HEK293 (cell line): ENCODE results near the gene IDI1.

Source experiments
- HOXA7 ChIP-seq: sonication (generic); formaldehyde crosslinking; IDR thresholded peaks from 2 replicates; pipeline ENCODE4 v1.8.1; 2022; ENCODE audit warnings: missing genetic modification reagents, borderline replicate concordance
- IKZF3 ChIP-seq: fragments of 450-650 bp; IDR thresholded peaks from 2 replicates; pipeline ENCODE4 v1.5.0; 2018; ENCODE audit warnings: missing biosample characterization, mild to moderate bottlenecking, missing genetic modification characterization, moderate library complexity
- KLF1 ChIP-seq: fragments of 450-650 bp; formaldehyde crosslinking; IDR thresholded peaks from 2 replicates; pipeline ENCODE4 v1.5.1; 2016; ENCODE audit warnings: missing biosample characterization, missing genetic modification characterization
- KLF8 ChIP-seq: fragments of 450-650 bp; formaldehyde crosslinking; IDR thresholded peaks from 2 replicates; pipeline ENCODE4 v1.5.1; 2016; ENCODE audit warnings: missing biosample characterization, missing genetic modification characterization
- MEIS1 ChIP-seq: sonication (generic); formaldehyde crosslinking; IDR thresholded peaks from 2 replicates; pipeline ENCODE4 v1.8.1; 2022; ENCODE audit warnings: missing genetic modification reagents, mild to moderate bottlenecking, borderline replicate concordance
- RBAK ChIP-seq: fragments of 450-650 bp; formaldehyde crosslinking; IDR thresholded peaks from 2 replicates; pipeline ENCODE4 v1.5.1; 2016; ENCODE audit warnings: missing biosample characterization, missing genetic modification characterization
- SCRT2 ChIP-seq: fragments of 450-650 bp; formaldehyde crosslinking; IDR thresholded peaks from 2 replicates; pipeline ENCODE4 v1.5.1; 2016; ENCODE audit warnings: missing biosample characterization, missing genetic modification characterization
- ZBTB17 ChIP-seq: fragments of 450-650 bp; formaldehyde crosslinking; IDR thresholded peaks from 2 replicates; pipeline ENCODE4 v1.5.1; 2016; ENCODE audit warnings: missing biosample characterization, missing genetic modification characterization
- ZFP37 ChIP-seq: fragments of 450-650 bp; formaldehyde crosslinking; IDR thresholded peaks from 2 replicates; pipeline ENCODE4 v1.5.1; 2016; ENCODE audit warnings: missing biosample characterization, missing genetic modification characterization
- ZIC2 ChIP-seq: fragments of 450-650 bp; formaldehyde crosslinking; IDR thresholded peaks from 2 replicates; pipeline ENCODE4 v1.5.1; 2016; ENCODE audit warnings: missing biosample characterization, missing genetic modification characterization
- ZNF146 ChIP-seq: fragments of 450-650 bp; formaldehyde crosslinking; IDR thresholded peaks from 2 replicates; pipeline ENCODE4 v1.5.1; 2016; ENCODE audit warnings: missing biosample characterization, missing genetic modification characterization
- ZNF223 ChIP-seq: fragments of 450-650 bp; formaldehyde crosslinking; IDR thresholded peaks from 2 replicates; pipeline ENCODE4 v1.5.1; 2016; ENCODE audit warnings: missing biosample characterization, missing genetic modification characterization
- ZNF324 ChIP-seq: fragments of 450-650 bp; formaldehyde crosslinking; IDR thresholded peaks from 2 replicates; pipeline ENCODE4 v1.5.1; 2016; ENCODE audit warnings: missing biosample characterization, missing genetic modification characterization
- ZNF335 ChIP-seq: fragments of 450-650 bp; formaldehyde crosslinking; conservative IDR thresholded peaks from 2 replicates; pipeline ENCODE4 v1.5.1; 2016; ENCODE audit warnings: missing biosample characterization, missing genetic modification characterization
- ZNF48 ChIP-seq: fragments of 450-650 bp; formaldehyde crosslinking; IDR thresholded peaks from 2 replicates; pipeline ENCODE4 v1.5.1; 2016; ENCODE audit warnings: missing biosample characterization, missing genetic modification characterization
- ZNF660 ChIP-seq: fragments of 450-650 bp; IDR thresholded peaks from 2 replicates; pipeline ENCODE4 v1.5.1; 2018; ENCODE audit warnings: missing biosample characterization, mild to moderate bottlenecking, missing genetic modification characterization
- ZNF677 ChIP-seq: fragments of 450-650 bp; IDR thresholded peaks from 2 replicates; pipeline ENCODE4 v1.5.0; 2018; ENCODE audit warnings: missing biosample characterization, mild to moderate bottlenecking, missing genetic modification characterization, moderate library complexity
- ZNF777 ChIP-seq: fragments of 450-650 bp; formaldehyde crosslinking; IDR thresholded peaks from 2 replicates; pipeline ENCODE4 v1.5.1; 2017; ENCODE audit warnings: missing biosample characterization, missing genetic modification characterization, borderline replicate concordance
- ZNF843 ChIP-seq: fragments of 450-650 bp; formaldehyde crosslinking; IDR thresholded peaks from 2 replicates; pipeline ENCODE4 v1.5.1; 2016; ENCODE audit warnings: missing biosample characterization, missing genetic modification characterization
- TF ChIP-seq, protein P1 (sequence below): fragments of 450-650 bp; formaldehyde crosslinking; IDR thresholded peaks from 2 replicates; pipeline ENCODE4 v1.5.1; 2016; ENCODE audit warnings: missing biosample characterization, missing genetic modification characterization
- TF ChIP-seq, protein P2 (sequence below): IDR thresholded peaks from 2 replicates; pipeline ENCODE4 v1.6.1; 2011; ENCODE audit warnings: mild to moderate bottlenecking, low read depth, low read length, borderline replicate concordance
- TF ChIP-seq, protein P3 (sequence below): fragments of 450-650 bp; formaldehyde crosslinking; IDR thresholded peaks from 2 replicates; pipeline ENCODE4 v1.5.1; 2017; ENCODE audit warnings: missing biosample characterization, mild to moderate bottlenecking, missing genetic modification characterization, moderate library complexity
- TF ChIP-seq, protein P4 (sequence below): fragments of 450-650 bp; formaldehyde crosslinking; IDR thresholded peaks from 2 replicates; pipeline ENCODE4 v1.5.1; 2016; ENCODE audit warnings: missing biosample characterization, missing genetic modification characterization, low read depth
- TF ChIP-seq, protein P5 (sequence below): fragments of 450-650 bp; formaldehyde crosslinking; IDR thresholded peaks from 2 replicates; pipeline ENCODE4 v1.5.1; 2016; ENCODE audit warnings: missing biosample characterization, missing genetic modification characterization
- TF ChIP-seq, protein P6 (sequence below): fragments of 450-650 bp; formaldehyde crosslinking; IDR thresholded peaks from 2 replicates; pipeline ENCODE4 v1.5.1; 2017; ENCODE audit warnings: missing biosample characterization, missing genetic modification characterization
- TF ChIP-seq, protein P7 (sequence below): fragments of 450-650 bp; formaldehyde crosslinking; IDR thresholded peaks from 2 replicates; pipeline ENCODE4 v1.5.1; 2016; ENCODE audit warnings: missing biosample characterization, missing genetic modification characterization

IDI1 gene

DNA sequence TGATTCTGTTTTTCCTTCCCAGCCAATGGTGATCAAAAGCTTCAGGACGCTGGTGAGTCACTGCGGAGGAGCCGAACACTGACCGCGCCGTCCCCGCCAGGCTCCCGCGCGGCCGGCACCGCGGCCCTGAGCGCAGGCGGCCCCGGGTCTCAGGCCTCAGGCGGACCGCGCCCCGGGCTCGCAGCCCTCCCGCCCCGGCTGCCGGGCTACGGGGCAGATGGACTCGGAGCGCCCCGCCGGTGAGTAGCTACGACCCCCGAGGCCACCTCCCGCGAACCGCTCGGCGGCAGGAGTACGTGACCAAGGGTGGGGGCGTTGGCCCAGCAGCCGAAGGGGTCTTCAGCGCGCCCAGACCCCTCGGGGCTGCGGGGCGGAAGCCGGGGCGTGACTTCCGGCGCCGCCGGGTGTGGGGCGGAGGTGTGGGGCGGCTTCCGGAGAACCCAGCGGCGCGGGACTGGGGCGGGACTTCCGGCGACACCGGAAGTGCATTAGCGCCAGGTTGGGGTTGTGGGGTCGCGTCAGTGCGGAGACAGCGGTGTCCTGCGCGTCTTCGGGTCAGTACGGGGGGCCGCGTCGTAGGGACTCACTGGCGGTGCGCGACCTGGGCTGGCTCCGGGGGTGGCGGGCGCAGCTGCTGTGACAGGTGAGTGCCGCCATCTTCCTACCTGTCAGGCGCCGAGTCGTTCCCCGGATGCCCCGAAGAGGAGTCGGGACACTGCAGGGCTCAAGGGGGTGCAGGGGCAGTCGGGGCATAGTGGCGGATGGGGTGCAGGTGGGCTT is 7.6 kb upstream of the IDI1 start, which contains the start of gene WDR37 (continued):
- TF ChIP-seq, protein P1, sequence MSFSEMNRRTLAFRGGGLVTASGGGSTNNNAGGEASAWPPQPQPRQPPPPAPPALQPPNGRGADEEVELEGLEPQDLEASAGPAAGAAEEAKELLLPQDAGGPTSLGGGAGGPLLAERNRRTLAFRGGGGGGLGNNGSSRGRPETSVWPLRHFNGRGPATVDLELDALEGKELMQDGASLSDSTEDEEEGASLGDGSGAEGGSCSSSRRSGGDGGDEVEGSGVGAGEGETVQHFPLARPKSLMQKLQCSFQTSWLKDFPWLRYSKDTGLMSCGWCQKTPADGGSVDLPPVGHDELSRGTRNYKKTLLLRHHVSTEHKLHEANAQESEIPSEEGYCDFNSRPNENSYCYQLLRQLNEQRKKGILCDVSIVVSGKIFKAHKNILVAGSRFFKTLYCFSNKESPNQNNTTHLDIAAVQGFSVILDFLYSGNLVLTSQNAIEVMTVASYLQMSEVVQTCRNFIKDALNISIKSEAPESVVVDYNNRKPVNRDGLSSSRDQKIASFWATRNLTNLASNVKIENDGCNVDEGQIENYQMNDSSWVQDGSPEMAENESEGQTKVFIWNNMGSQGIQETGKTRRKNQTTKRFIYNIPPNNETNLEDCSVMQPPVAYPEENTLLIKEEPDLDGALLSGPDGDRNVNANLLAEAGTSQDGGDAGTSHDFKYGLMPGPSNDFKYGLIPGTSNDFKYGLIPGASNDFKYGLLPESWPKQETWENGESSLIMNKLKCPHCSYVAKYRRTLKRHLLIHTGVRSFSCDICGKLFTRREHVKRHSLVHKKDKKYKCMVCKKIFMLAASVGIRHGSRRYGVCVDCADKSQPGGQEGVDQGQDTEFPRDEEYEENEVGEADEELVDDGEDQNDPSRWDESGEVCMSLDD = peak; percentile 92
- TF ChIP-seq ZNF777 (tag by site-specific recombination) = no peak
- TF ChIP-seq, protein P2, sequence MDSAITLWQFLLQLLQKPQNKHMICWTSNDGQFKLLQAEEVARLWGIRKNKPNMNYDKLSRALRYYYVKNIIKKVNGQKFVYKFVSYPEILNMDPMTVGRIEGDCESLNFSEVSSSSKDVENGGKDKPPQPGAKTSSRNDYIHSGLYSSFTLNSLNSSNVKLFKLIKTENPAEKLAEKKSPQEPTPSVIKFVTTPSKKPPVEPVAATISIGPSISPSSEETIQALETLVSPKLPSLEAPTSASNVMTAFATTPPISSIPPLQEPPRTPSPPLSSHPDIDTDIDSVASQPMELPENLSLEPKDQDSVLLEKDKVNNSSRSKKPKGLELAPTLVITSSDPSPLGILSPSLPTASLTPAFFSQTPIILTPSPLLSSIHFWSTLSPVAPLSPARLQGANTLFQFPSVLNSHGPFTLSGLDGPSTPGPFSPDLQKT = peak; percentile 46; the same call in 1 of the 2 replicates
- TF ChIP-seq, protein P3, sequence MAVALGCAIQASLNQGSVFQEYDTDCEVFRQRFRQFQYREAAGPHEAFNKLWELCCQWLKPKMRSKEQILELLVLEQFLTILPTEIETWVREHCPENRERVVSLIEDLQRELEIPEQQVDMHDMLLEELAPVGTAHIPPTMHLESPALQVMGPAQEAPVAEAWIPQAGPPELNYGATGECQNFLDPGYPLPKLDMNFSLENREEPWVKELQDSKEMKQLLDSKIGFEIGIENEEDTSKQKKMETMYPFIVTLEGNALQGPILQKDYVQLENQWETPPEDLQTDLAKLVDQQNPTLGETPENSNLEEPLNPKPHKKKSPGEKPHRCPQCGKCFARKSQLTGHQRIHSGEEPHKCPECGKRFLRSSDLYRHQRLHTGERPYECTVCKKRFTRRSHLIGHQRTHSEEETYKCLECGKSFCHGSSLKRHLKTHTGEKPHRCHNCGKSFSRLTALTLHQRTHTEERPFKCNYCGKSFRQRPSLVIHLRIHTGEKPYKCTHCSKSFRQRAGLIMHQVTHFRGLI = peak; percentile 40; the same call in 1 of the 2 replicates
- TF ChIP-seq, protein P4, sequence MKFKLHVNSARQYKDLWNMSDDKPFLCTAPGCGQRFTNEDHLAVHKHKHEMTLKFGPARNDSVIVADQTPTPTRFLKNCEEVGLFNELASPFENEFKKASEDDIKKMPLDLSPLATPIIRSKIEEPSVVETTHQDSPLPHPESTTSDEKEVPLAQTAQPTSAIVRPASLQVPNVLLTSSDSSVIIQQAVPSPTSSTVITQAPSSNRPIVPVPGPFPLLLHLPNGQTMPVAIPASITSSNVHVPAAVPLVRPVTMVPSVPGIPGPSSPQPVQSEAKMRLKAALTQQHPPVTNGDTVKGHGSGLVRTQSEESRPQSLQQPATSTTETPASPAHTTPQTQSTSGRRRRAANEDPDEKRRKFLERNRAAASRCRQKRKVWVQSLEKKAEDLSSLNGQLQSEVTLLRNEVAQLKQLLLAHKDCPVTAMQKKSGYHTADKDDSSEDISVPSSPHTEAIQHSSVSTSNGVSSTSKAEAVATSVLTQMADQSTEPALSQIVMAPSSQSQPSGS (tag by site-specific recombination) = no peak
- peak; percentile 76 for TF ChIP-seq ZBTB17 (tag by site-specific recombination)
- TF ChIP-seq, protein P5, sequence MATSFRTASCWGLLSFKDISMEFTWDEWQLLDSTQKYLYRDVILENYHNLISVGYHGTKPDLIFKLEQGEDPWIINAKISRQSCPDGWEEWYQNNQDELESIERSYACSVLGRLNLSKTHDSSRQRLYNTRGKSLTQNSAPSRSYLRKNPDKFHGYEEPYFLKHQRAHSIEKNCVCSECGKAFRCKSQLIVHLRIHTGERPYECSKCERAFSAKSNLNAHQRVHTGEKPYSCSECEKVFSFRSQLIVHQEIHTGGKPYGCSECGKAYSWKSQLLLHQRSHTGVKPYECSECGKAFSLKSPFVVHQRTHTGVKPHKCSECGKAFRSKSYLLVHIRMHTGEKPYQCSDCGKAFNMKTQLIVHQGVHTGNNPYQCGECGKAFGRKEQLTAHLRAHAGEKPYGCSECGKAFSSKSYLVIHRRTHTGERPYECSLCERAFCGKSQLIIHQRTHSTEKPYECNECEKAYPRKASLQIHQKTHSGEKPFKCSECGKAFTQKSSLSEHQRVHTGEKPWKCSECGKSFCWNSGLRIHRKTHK (tag by site-specific recombination) = no peak
- TF ChIP-seq ZNF843 (tag by site-specific recombination) = peak; percentile 67
- TF ChIP-seq HOXA7 (CRISPR knock-in tag) = no peak
- no peak for TF ChIP-seq RBAK (tag by site-specific recombination)
- TF ChIP-seq KLF8 (tag by site-specific recombination) = peak; percentile 98
- TF ChIP-seq KLF1 (tag by site-specific recombination) = peak; percentile 90
- TF ChIP-seq IKZF3 (tag by site-specific recombination) = 0 out of 2 replicates have a peak, but pooled peaks have one; percentile 40
- no peak for TF ChIP-seq ZNF48 (tag by site-specific recombination)
- TF ChIP-seq ZFP37 (tag by site-specific recombination) = no peak
- TF ChIP-seq ZNF677 = peak; percentile 52
- peak; percentile 98 for TF ChIP-seq ZNF335
- no peak for TF ChIP-seq ZIC2 (tag by site-specific recombination)
- TF ChIP-seq ZNF146 (tag by site-specific recombination) = no peak
- TF ChIP-seq SCRT2 (tag by site-specific recombination) = peak; percentile 70; the same call in 1 of the 2 replicates
- TF ChIP-seq, protein P6, sequence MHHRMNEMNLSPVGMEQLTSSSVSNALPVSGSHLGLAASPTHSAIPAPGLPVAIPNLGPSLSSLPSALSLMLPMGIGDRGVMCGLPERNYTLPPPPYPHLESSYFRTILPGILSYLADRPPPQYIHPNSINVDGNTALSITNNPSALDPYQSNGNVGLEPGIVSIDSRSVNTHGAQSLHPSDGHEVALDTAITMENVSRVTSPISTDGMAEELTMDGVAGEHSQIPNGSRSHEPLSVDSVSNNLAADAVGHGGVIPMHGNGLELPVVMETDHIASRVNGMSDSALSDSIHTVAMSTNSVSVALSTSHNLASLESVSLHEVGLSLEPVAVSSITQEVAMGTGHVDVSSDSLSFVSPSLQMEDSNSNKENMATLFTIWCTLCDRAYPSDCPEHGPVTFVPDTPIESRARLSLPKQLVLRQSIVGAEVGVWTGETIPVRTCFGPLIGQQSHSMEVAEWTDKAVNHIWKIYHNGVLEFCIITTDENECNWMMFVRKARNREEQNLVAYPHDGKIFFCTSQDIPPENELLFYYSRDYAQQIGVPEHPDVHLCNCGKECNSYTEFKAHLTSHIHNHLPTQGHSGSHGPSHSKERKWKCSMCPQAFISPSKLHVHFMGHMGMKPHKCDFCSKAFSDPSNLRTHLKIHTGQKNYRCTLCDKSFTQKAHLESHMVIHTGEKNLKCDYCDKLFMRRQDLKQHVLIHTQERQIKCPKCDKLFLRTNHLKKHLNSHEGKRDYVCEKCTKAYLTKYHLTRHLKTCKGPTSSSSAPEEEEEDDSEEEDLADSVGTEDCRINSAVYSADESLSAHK (tag by site-specific recombination) = no peak
- TF ChIP-seq, protein P7, sequence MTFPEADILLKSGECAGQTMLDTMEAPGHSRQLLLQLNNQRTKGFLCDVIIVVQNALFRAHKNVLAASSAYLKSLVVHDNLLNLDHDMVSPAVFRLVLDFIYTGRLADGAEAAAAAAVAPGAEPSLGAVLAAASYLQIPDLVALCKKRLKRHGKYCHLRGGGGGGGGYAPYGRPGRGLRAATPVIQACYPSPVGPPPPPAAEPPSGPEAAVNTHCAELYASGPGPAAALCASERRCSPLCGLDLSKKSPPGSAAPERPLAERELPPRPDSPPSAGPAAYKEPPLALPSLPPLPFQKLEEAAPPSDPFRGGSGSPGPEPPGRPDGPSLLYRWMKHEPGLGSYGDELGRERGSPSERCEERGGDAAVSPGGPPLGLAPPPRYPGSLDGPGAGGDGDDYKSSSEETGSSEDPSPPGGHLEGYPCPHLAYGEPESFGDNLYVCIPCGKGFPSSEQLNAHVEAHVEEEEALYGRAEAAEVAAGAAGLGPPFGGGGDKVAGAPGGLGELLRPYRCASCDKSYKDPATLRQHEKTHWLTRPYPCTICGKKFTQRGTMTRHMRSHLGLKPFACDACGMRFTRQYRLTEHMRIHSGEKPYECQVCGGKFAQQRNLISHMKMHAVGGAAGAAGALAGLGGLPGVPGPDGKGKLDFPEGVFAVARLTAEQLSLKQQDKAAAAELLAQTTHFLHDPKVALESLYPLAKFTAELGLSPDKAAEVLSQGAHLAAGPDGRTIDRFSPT (tag by site-specific recombination) = peak; percentile 68; the same call in 1 of the 2 replicates
- TF ChIP-seq MEIS1 (CRISPR knock-in tag) = no peak
- TF ChIP-seq ZNF660 (tag by site-specific recombination) = peak; percentile 81
- peak; percentile 89; the same call in 1 of the 2 replicates for TF ChIP-seq ZNF223 (tag by site-specific recombination)
- 0 out of 2 replicates have a peak, but pooled peaks have one; percentile 36 for TF ChIP-seq ZNF324 (tag by site-specific recombination)
